ENCODE results near the gene TSTD2.

Gene TSTD2

GRCh38 chr9:97557606-97558095 lies 75.5 kb downstream of the TSTD2 start:
- TF ChIP-seq CTCF (IDR thresholded peaks at IDR 0.05): no peak
- peak overlapping the region; percentile 60 for H3K27ac ChIP-seq
- H3K4me3 ChIP-seq (ENCODE audit: low read depth, low read length): no peak overlapping the region
- H3K9me3 ChIP-seq (ENCODE audit: control insufficient read depth, low read length): no peaks in the 10 kb centered on the region
- no peaks in the 10 kb centered on the region for H3K36me3 ChIP-seq (ENCODE audit: control insufficient read depth, insufficient read depth, low read length)
- no peak overlapping the region for H2AFZ ChIP-seq
- H3K79me2 ChIP-seq: no peaks in the 10 kb centered on the region
- H3K4me1 ChIP-seq: peaks cover 8% of the 10 kb centered on the region
- H3K27me3 ChIP-seq (ENCODE audit: control insufficient read depth, insufficient read depth, low read length): no peaks in the 10 kb centered on the region
- H3K4me2 ChIP-seq (ENCODE audit: low read length): peak overlapping the region; percentile 25
- no peak overlapping the region for H3K9ac ChIP-seq

- H3K4me2 ChIP-seq (ENCODE audit: low read length): peak overlapping the region; percentile 25
- H3K9ac ChIP-seq: no peak overlapping the region
- H3K27ac ChIP-seq: peak overlapping the region; percentile 44
- no peaks in the 10 kb centered on the region for H3K36me3 ChIP-seq (ENCODE audit: control insufficient read depth, insufficient read depth, low read length)
- no peaks in the 10 kb centered on the region for H3K27me3 ChIP-seq (ENCODE audit: control insufficient read depth, insufficient read depth, low read length)
- H3K9me3 ChIP-seq (ENCODE audit: control insufficient read depth, low read length): no peaks in the 10 kb centered on the region
- TF ChIP-seq CTCF (IDR thresholded peaks at IDR 0.05): no peak
- no peaks in the 10 kb centered on the region for H3K79me2 ChIP-seq
- no peak overlapping the region for H2AFZ ChIP-seq
- H3K4me1 ChIP-seq: peaks cover 8% of the 10 kb centered on the region
- H3K4me3 ChIP-seq (ENCODE audit: low read depth, low read length): no peak overlapping the region
Observed at GRCh38 chr9:97556721-97557605, 76.2 kb downstream of the TSTD2 start.

- Histone ChIP-seq H3K9ac (no peak overlapping the region), H3K27me3 (ENCODE audit: control insufficient read depth, insufficient read depth, low read length) (no peaks in the 10 kb centered on the region), H2AFZ (no peak overlapping the region), H3K79me2 (no peaks in the 10 kb centered on the region), H3K36me3 (ENCODE audit: control insufficient read depth, insufficient read depth, low read length) (no peaks in the 10 kb centered on the region), H3K4me1 (peaks cover 8% of the 10 kb centered on the region), H3K4me3 (ENCODE audit: low read depth, low read length) (no peak overlapping the region), H3K27ac (no peak overlapping the region), H3K9me3 (ENCODE audit: control insufficient read depth, low read length) (no peaks in the 10 kb centered on the region), H3K4me2 (ENCODE audit: low read length) (no peak overlapping the region)
- no peak for TF ChIP-seq CTCF (IDR thresholded peaks at IDR 0.05)
Observed at GRCh38 chr9:97556036-97556720, 77.0 kb downstream of the TSTD2 start.

DNA sequence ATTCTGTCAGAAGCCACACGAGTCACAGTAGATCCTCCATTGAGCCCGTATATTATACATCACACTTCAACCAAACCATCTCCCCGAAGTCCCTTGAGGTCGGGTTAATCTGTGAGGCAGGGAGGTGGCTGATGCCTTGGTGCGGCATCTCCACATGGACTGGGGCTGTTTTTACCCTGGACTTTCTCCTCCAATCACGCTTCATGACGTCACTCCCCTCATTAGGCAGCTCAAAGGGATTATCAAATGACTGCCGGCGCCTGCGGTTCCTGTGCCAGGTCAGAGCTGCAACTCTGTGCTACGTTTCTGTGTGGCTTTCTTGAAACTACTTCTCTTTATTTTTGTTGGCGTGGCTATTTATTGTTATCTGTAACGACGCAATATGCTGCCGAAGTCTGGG lies 78.0 kb downstream of the TSTD2 start:
- Histone ChIP-seq H3K4me3 (ENCODE audit: low read depth, low read length) (no peak overlapping the region), H3K27ac (no peak overlapping the region), H3K9me3 (ENCODE audit: control insufficient read depth, low read length) (no peaks in the 10 kb centered on the region), H3K27me3 (ENCODE audit: control insufficient read depth, insufficient read depth, low read length) (no peaks in the 10 kb centered on the region), H3K36me3 (ENCODE audit: control insufficient read depth, insufficient read depth, low read length) (no peaks in the 10 kb centered on the region), H3K4me1 (peaks cover 8% of the 10 kb centered on the region), H2AFZ (no peak overlapping the region), H3K9ac (no peak overlapping the region), H3K79me2 (no peaks in the 10 kb centered on the region), H3K4me2 (ENCODE audit: low read length) (no peak overlapping the region)
- no peak for TF ChIP-seq CTCF (IDR thresholded peaks at IDR 0.05)

All from parathyroid adenoma (tissue), 2 donors.